Panc1 (cell line): ENCODE measurements around the gene FBLN7. TPM values are rescaled to one million over a fixed set of nuclear protein-coding genes. Genes with fewer than 3 reads are reported as not detected.

ENCODE experiments used
- ATAC-seq: fragments of 200-7000 bp; cut with Tn5 transposase; 2 replicates; pipeline ENCODE4 v1.9.1; 2020; ENCODE audit warnings: mild to moderate bottlenecking, moderate library complexity
- BruUV-seq: library from RNA; stranded (reverse); fragments of 400-500 nt; replicated peaks from 2 replicates; lab custom pipeline; 2021; lab: Mats Ljungman, UMichigan
- CTCF ChIA-PET: fragments of 300-600 bp; sonication (Branson Sonifier 250); formaldehyde crosslinking; loops from one replicate; lab custom pipeline; 2022; ENCODE audit warnings: antibody characterized with exemption; lab: Charles Lee
- POLR2A ChIA-PET: fragments of 300-600 bp; sonication (Branson Sonifier 250); formaldehyde crosslinking; loops from one replicate; lab custom pipeline; 2022; ENCODE audit warnings: antibody characterized with exemption; lab: Charles Lee
- DNase-seq: peaks from one replicate; pipeline ENCODE4 v3.0.0-alpha.2; 2010; ENCODE audit warnings: low read depth, low spot score
- H3K27ac ChIP-seq: 2 replicates; pipeline ENCODE4 v1.5.1; 2011; ENCODE audit warnings: mild to moderate bottlenecking, low read length, inconsistent platforms
- H3K27me3 ChIP-seq: fragments of 200-500 bp; sonication (Bioruptor generic); 2 replicates; pipeline ENCODE4 v1.6.0; 2014; ENCODE audit warnings: low read length, inconsistent platforms; ENCODE audit not compliant: control insufficient read depth, insufficient read depth
- H3K36me3 ChIP-seq: fragments of 200-500 bp; sonication (Bioruptor generic); 2 replicates; pipeline ENCODE4 v1.5.1; 2014; ENCODE audit warnings: inconsistent platforms, mild to moderate bottlenecking, low read length, moderate library complexity; ENCODE audit not compliant: control insufficient read depth, insufficient read depth
- H3K4me1 ChIP-seq: 2 replicates; pipeline ENCODE4 v1.5.1; 2011; ENCODE audit warnings: inconsistent platforms, mild to moderate bottlenecking, low read length, moderate library complexity; ENCODE audit not compliant: control insufficient read depth, insufficient read depth
- H3K4me3 ChIP-seq, 2 experiments: 2 replicates each; pipeline ENCODE4 v1.5.1; 2011 to 2012; ENCODE audit warnings: low read depth in 2 of 2, low read length in 2 of 2, mild to moderate bottlenecking in 2 of 2, inconsistent platforms in 1 of 2, moderate library complexity in 1 of 2
- H3K9me3 ChIP-seq: fragments of 200-500 bp; sonication (Bioruptor generic); 2 replicates; pipeline ENCODE4 v1.5.1; 2014; ENCODE audit warnings: low read depth, mild to moderate bottlenecking, inconsistent platforms, low read length, moderate library complexity; ENCODE audit not compliant: control insufficient read depth, insufficient read depth
- CTCF ChIP-seq: fragments of 450-650 bp; IDR thresholded peaks from 2 replicates; pipeline ENCODE4 v1.5.1; 2017; ENCODE audit warnings: mild to moderate bottlenecking
- POLR2AphosphoS5 ChIP-seq: IDR thresholded peaks from 2 replicates; pipeline ENCODE4 v1.6.1; 2012; ENCODE audit warnings: mild to moderate bottlenecking, low read depth, low read length, moderate library complexity
- REST ChIP-seq, 2 experiments: IDR thresholded peaks; 2 replicates each; pipeline ENCODE4 v1.6.1; 2011 to 2012; ENCODE audit warnings: low read depth in 2 of 2, control low read depth in 1 of 2, low read length in 1 of 2, mild to moderate bottlenecking in 1 of 2, moderate library complexity in 1 of 2; ENCODE audit not compliant: insufficient read depth in 1 of 2
- SIN3A ChIP-seq: IDR thresholded peaks from 2 replicates; pipeline ENCODE4 v1.6.1; 2012; ENCODE audit warnings: low read depth, mild to moderate bottlenecking, low read length, moderate library complexity, borderline replicate concordance; ENCODE audit not compliant: insufficient read depth
- TCF7L2 ChIP-seq: IDR thresholded peaks from 2 replicates; pipeline ENCODE4 v1.6.1; 2011; ENCODE audit warnings: mild to moderate bottlenecking, low read depth, low read length, inconsistent platforms
- in situ Hi-C: cut with HindIII; loops from 2 replicates; pipeline ENCODE4 v1.10.0; 2016; ENCODE audit warnings: low sequenced_read_pairs, low pct_unique_long_range_greater_than_20kb
- intact Hi-C: fragments of 100-400 bp; cut with micrococcal nuclease; formaldehyde crosslinking; loops from one replicate; pipeline ENCODE4 v1.10.0; 2022; ENCODE audit not compliant: unreplicated experiment
- total RNA-seq: library from RNA; stranded (reverse); gene quantifications from one replicate; pipeline ENCODE4 v1.2.1, GENCODE V29; 2021; ENCODE audit not compliant: unreplicated experiment

The FBLN7 gene
- total RNA-seq, 1 experiment from 2014 or later: 0.95 TPM

GRCh38 chr2:112133344-112133743, 4.8 kb upstream of the FBLN7 start:
- DNase-seq (no peak), ATAC-seq (no peak)
- CTCF ChIA-PET: no interaction called here
- no TSS peak for BruUV-seq
- POLR2A ChIA-PET: no interaction called here
- Histone ChIP-seq H3K36me3 (no peaks in the 10 kb centered on the region), H3K27me3 (no peaks in the 10 kb centered on the region), H3K27ac (no peak overlapping the region), H3K4me1 (peaks cover 3% of the 10 kb centered on the region; the same call in 1 of the 2 replicates), H3K4me3 (no peak overlapping the region), H3K9me3 (no peaks in the 10 kb centered on the region)
- intact Hi-C loops (no loop called here), in situ Hi-C loops (no loop called here)
- no peak for TF ChIP-seq SIN3A
- TF ChIP-seq REST (IDR thresholded peaks at IDR 0.05; ENCODE audit: insufficient read depth in 1 of 2, low read depth in 2 of 2, low read length in 1 of 2): no peak
- TF ChIP-seq POLR2AphosphoS5: no peak
- TF ChIP-seq TCF7L2: no peak
- no peak for TF ChIP-seq CTCF

- in situ Hi-C loops (no loop called here), intact Hi-C loops (no loop called here)
- ATAC-seq (no peak), DNase-seq (no peak)
- H3K9me3 ChIP-seq: no peaks in the 10 kb centered on the region
- BruUV-seq: no TSS peak
- no peak overlapping the region for H3K27ac ChIP-seq
- H3K36me3 ChIP-seq: no peaks in the 10 kb centered on the region
- no peaks in the 10 kb centered on the region for H3K27me3 ChIP-seq
- TF ChIP-seq POLR2AphosphoS5 (no peak), TCF7L2 (no peak), SIN3A (no peak), CTCF (no peak), REST (IDR thresholded peaks at IDR 0.05; ENCODE audit: insufficient read depth in 1 of 2, low read depth in 2 of 2, low read length in 1 of 2) (no peak)
- ChIA-PET POLR2A (no interaction called here), CTCF (no interaction called here)
- H3K4me3 ChIP-seq: no peak overlapping the region
- peaks cover 3% of the 10 kb centered on the region; the same call in 1 of the 2 replicates for H3K4me1 ChIP-seq
Measured at GRCh38 chr2:112134120-112134519, 4.1 kb upstream of the FBLN7 start.
